PFSK-1 (cell line): ENCODE measurements around the gene APOM.

Source experiments
- FOXP2 ChIP-seq: optimal IDR thresholded peaks from 2 replicates; pipeline ENCODE3; 2011; ENCODE audit warnings: borderline replicate concordance, control low read depth, inconsistent platforms; ENCODE audit not compliant: insufficient read depth; ENCODE audit errors: extremely low read length, extremely low read depth
- POLR2AphosphoS5 ChIP-seq: IDR thresholded peaks from 2 replicates; pipeline ENCODE4 v1.6.1; 2012; ENCODE audit warnings: low read depth, mild to moderate bottlenecking, control low read depth, low read length, moderate library complexity
- SIN3A ChIP-seq: IDR thresholded peaks from 2 replicates; pipeline ENCODE4 v1.6.1; 2012; ENCODE audit warnings: mild to moderate bottlenecking, low read length, moderate library complexity, borderline replicate concordance; ENCODE audit not compliant: insufficient read depth
- TAF1 ChIP-seq: IDR thresholded peaks from 2 replicates; pipeline ENCODE4 v1.6.1; 2012; ENCODE audit warnings: low read length, control low read depth, borderline replicate concordance; ENCODE audit not compliant: insufficient read depth
- TF ChIP-seq, protein P1 (sequence below), 2 experiments: IDR thresholded peaks; 2 replicates each; pipeline versions ENCODE4 v1.6.1 to v1.8.0; 2011 to 2012; ENCODE audit warnings: low read depth in 2 of 2, low read length in 2 of 2, control low read depth in 1 of 2, inconsistent platforms in 1 of 2, mild to moderate bottlenecking in 1 of 2, moderate library complexity in 1 of 2; ENCODE audit not compliant: insufficient read depth in 1 of 2

GRCh38 chr6:31639043-31639442, 16.7 kb upstream of the APOM start:
- TF ChIP-seq TAF1 (no peak), POLR2AphosphoS5 (peak; percentile 53), SIN3A (no peak), FOXP2 (no peak)
- TF ChIP-seq, protein P1, sequence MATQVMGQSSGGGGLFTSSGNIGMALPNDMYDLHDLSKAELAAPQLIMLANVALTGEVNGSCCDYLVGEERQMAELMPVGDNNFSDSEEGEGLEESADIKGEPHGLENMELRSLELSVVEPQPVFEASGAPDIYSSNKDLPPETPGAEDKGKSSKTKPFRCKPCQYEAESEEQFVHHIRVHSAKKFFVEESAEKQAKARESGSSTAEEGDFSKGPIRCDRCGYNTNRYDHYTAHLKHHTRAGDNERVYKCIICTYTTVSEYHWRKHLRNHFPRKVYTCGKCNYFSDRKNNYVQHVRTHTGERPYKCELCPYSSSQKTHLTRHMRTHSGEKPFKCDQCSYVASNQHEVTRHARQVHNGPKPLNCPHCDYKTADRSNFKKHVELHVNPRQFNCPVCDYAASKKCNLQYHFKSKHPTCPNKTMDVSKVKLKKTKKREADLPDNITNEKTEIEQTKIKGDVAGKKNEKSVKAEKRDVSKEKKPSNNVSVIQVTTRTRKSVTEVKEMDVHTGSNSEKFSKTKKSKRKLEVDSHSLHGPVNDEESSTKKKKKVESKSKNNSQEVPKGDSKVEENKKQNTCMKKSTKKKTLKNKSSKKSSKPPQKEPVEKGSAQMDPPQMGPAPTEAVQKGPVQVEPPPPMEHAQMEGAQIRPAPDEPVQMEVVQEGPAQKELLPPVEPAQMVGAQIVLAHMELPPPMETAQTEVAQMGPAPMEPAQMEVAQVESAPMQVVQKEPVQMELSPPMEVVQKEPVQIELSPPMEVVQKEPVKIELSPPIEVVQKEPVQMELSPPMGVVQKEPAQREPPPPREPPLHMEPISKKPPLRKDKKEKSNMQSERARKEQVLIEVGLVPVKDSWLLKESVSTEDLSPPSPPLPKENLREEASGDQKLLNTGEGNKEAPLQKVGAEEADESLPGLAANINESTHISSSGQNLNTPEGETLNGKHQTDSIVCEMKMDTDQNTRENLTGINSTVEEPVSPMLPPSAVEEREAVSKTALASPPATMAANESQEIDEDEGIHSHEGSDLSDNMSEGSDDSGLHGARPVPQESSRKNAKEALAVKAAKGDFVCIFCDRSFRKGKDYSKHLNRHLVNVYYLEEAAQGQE (IDR thresholded peaks at IDR 0.05; ENCODE audit: insufficient read depth in 1 of 2, low read depth in 2 of 2, low read length in 2 of 2): no peak
